Testis (tissue), 3 donors: ENCODE measurements around the gene PFKFB3. TPM values are rescaled to one million over a fixed set of nuclear protein-coding genes. Genes with fewer than 3 reads are reported as not detected.

Experiments
- DNase-seq: peaks from one replicate; pipeline ENCODE4 v3.0.0-alpha.2; 2019
- H3K27ac ChIP-seq, 2 donors: fragments of 200-600 bp; sonication (generic); one replicate each; pipeline ENCODE4 v1.5.1; 2019
- H3K27me3 ChIP-seq: fragments of 200-600 bp; sonication (generic); one replicate; pipeline ENCODE4 v1.5.1; 2019
- H3K36me3 ChIP-seq: fragments of 200-600 bp; sonication (generic); one replicate; pipeline ENCODE4 v1.5.1; 2017; ENCODE audit warnings: low read depth; ENCODE audit errors: missing control alignments
- H3K4me1 ChIP-seq: fragments of 200-600 bp; sonication (generic); one replicate; pipeline ENCODE4 v1.5.1; 2019
- H3K4me3 ChIP-seq, 2 donors: fragments of 200-600 bp; sonication (generic); one replicate each; pipeline ENCODE4 v1.5.1; 2017 to 2019
- H3K9me3 ChIP-seq: fragments of 200-600 bp; sonication (generic); one replicate; pipeline ENCODE4 v1.5.1; 2017
- CTCF ChIP-seq, 3 experiments: fragments of 450-650 bp in 2 of 3; fragments of 200-600 bp in 1 of 3; sonication (generic) in 1 of 3; IDR thresholded peaks; one replicate each; pipeline ENCODE4 v1.5.1; 2016 to 2019; ENCODE audit warnings: antibody characterized with exemption in 3 of 3, mild to moderate bottlenecking in 2 of 3, moderate library complexity in 1 of 3
- POLR2A ChIP-seq: fragments of 450-650 bp; IDR thresholded peaks from one replicate; pipeline ENCODE4 v1.6.1; 2017; ENCODE audit warnings: antibody characterized with exemption, mild to moderate bottlenecking, moderate library complexity
- WGBS, 2 donors: methylation state at CpG; one replicate each; pipeline ENCODE4 v1.1.5; 2018; 5-methylcytosine and 5-hydroxymethylcytosine counted together
- intact Hi-C: fragments of 100-400 bp; cut with DNase I; formaldehyde crosslinking; loops from one replicate; pipeline ENCODE4 v1.15.1; 2023; ENCODE audit warnings: low total_unique reads
- polyA plus RNA-seq: library from polyadenylated mRNA; stranded (reverse); fragments of 350-450 nt; fragmentation: Illumina TruSeq; extraction: RNeasy Lipid Tissue Mini Kit (QIAGEN cat#74804); gene quantifications from one replicate; pipeline ENCODE4 v1.2.3, GENCODE V29; 2014; ENCODE audit warnings: low read depth, low replicate concordance; ENCODE audit not compliant: insufficient read depth
- total RNA-seq, 2 donors: library from RNA; depleted of rRNA; stranded (reverse); fragments of >200 nt; gene quantifications; one replicate each; pipeline ENCODE4 v1.2.3, GENCODE V29; 2016

The PFKFB3 gene
- total and polyA plus RNA-seq, 3 donors from 2014 or later, result 31.7 to 65.3 (median 53.9) TPM

DNA sequence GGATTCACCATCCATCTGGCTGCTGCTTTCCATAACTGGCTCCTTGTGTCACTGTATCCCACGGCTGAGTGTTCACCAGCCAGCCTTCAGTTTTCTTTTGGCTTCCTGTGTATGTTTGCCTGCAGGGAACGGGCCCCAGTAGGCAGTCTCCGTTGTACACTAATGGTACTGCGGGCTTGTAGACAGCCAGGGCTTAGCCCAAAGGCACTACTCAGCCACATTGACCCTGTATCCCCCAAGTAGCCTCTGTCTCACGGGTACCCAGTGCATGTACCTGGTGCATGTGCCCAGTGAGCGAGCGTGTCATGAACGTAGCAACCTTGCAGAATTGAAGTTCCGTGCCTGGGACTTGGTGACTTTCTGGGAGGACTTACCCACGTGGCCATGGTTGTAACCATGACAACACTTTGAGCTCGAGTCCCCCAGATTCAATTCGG, 6.1 kb downstream of the PFKFB3 start:
- H3K36me3 ChIP-seq, result no peaks in the 10 kb centered on the region
- no peak overlapping the region for H3K4me3 ChIP-seq
- H3K27me3 ChIP-seq, result no peaks in the 10 kb centered on the region
- intact Hi-C loops, result loop anchor here (10.0 kb wide), 1 partner anchor 196 kb away; no protein-coding TSS in a partner anchor
- 74% methylated on average over 12 of the region's 12 CpGs for WGBS, 2 donors
- DNase-seq, result no peak
- no peak for TF ChIP-seq POLR2A
- TF ChIP-seq CTCF (IDR thresholded peaks at IDR 0.05), result no peak
- no peaks in the 10 kb centered on the region for H3K9me3 ChIP-seq
- peaks cover 25% of the 10 kb centered on the region for H3K4me1 ChIP-seq
- H3K27ac ChIP-seq, result no peak overlapping the region

DNA sequence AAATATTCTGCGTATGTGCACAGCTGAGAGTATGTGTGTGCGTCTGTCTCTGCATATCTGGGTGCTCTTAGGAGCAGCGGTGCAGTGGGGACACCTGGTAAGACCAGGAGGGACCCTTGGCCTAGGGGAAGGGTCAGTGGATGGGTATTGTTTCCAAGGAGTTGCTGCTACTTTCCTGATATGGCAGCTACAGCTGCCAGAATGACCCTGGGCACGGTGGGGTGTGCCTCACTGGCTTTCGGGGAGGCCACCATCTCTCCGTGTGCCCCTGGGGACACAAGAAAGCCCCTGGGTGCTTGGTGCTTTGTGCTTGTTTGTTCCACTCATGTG, 8.6 kb downstream of the PFKFB3 start:
- Histone ChIP-seq H3K4me3 (no peak overlapping the region), H3K27ac (no peak overlapping the region), H3K36me3 (no peaks in the 10 kb centered on the region), H3K27me3 (no peaks in the 10 kb centered on the region), H3K4me1 (peaks cover 14% of the 10 kb centered on the region), H3K9me3 (no peaks in the 10 kb centered on the region)
- DNase-seq, result no peak
- TF ChIP-seq POLR2A (no peak), CTCF (IDR thresholded peaks at IDR 0.05) (no peak)
- 80 to 86% methylated on average over 3 to 6 of the region's 6 CpGs for WGBS, 2 donors
- intact Hi-C loops, result no loop called here

DNA sequence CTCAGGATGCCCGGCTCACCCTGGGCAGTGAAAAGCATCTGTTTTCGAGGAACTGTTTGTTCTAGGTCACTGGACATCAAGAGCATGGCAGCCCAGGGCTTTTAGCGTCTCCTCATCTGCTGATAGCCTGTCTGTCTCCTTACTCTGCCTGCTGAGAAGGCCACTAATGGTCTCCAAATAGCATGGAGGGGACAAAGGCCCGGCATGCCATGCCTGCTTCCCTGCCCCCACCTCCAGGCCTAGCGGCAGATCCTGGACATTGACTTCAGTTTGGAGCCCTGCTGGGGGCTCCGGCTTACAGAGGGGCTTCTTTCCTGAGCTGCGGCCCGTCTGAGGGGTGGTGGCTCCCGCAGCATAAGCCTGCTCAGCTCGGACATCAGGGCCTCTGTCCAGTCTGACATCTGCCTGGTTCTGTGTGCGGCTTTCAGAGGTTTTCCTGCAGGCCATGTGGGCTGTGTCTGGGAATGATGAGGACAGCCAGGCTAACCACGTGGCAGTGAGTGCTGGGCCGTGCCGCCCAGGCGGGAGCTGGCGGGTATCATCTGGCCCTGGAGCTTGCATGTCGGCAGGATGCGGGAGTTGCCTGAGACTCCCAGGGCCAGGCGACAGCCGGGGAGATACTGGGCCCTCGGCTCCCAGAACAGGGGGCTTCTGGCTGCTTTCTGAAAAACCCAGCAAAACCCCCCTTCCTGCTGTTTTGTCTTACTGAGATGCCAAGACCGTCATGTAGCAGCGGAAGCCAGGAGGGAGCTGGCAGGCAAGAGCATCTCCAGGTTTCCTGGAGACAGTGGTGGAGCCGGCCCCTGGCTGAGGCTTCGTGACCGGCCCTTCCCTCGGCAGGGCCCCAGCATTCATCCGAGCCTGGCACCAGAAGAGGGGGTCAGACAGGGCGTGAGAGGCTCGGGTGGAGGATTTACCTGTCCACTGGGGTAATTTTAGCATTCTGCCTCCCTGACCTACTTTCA, 9.2 kb downstream of the PFKFB3 start:
- Histone ChIP-seq H3K4me1 (peaks cover 14% of the 10 kb centered on the region), H3K36me3 (no peaks in the 10 kb centered on the region), H3K27me3 (no peaks in the 10 kb centered on the region), H3K27ac (no peak overlapping the region), H3K9me3 (no peaks in the 10 kb centered on the region), H3K4me3 (no peak overlapping the region)
- intact Hi-C loops, result no loop called here
- WGBS, 2 donors, result 36 to 52% methylated on average over 15 to 30 of the region's 30 CpGs
- DNase-seq, result peak; percentile 74
- TF ChIP-seq POLR2A, result no peak
- no peak for TF ChIP-seq CTCF (IDR thresholded peaks at IDR 0.05)

DNA sequence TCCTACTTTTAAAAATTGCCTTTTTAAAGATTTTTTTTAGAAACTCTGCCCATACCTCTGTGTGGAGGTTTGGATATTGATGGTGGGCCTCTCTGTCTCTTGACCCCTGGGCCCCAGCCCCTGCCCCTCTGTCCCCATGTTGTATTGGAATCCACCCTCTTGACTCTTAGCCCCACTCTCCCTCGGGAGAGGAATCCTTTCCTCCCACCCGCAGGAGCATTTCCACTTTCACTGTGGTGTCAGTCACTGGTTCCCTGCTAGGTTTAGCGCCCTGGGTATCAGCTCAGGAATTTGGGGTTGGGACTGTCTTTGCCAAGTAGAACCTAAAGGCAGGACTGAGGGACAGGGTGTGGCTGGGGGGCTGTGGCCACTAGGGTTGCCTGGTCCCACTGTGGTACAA, 10.1 kb downstream of the PFKFB3 start:
- Histone ChIP-seq H3K4me3 (no peak overlapping the region), H3K36me3 (no peaks in the 10 kb centered on the region), H3K9me3 (no peaks in the 10 kb centered on the region), H3K27me3 (no peaks in the 10 kb centered on the region), H3K27ac (no peak overlapping the region), H3K4me1 (peaks cover 14% of the 10 kb centered on the region)
- WGBS, 2 donors, result 65 to 80% methylated on average over 3 of the region's 3 CpGs
- intact Hi-C loops, result no loop called here
- TF ChIP-seq POLR2A (no peak), CTCF (IDR thresholded peaks at IDR 0.05) (no peak)
- no peak for DNase-seq
